ENCODE data around the gene CDON. TPM values are rescaled to one million over a fixed set of nuclear protein-coding genes. Genes with fewer than 3 reads are reported as not detected.
A peak's percentile ranks its signal among the peaks of the same experiment; 100 is the strongest.

Gene CDON
- total and polyA plus RNA-seq, 2 of the 13 experiments (the other 11 are each of a cell fraction or from before 2014, with no cell fraction given) = 9.6 to 12.8 TPM

- no peak for TF ChIP-seq ZBTB10 (CRISPR knock-in tag; IDR thresholded peaks at IDR 0.05; ENCODE audit: borderline replicate concordance)
- TF ChIP-seq CEBPZ (IDR thresholded peaks at IDR 0.05; ENCODE audit: low read length) = no peak
- TF ChIP-seq NRL (CRISPR knock-in tag; IDR thresholded peaks at IDR 0.05; ENCODE audit: borderline replicate concordance) = no peak
- no peak for TF ChIP-seq PLRG1 (conservative IDR thresholded peaks at IDR 0.05)
- no peak for TF ChIP-seq ZMAT5 (CRISPR knock-in tag; IDR thresholded peaks at IDR 0.05; ENCODE audit: borderline replicate concordance, low read depth)
- no peak for TF ChIP-seq TP53 (CRISPR knock-in tag; conservative IDR thresholded peaks at IDR 0.05)
- TF ChIP-seq POGZ (CRISPR knock-in tag; IDR thresholded peaks at IDR 0.05) = peak; percentile 12; the same call in 1 of the 2 replicates
- TF ChIP-seq MEF2D (CRISPR knock-in tag; IDR thresholded peaks at IDR 0.05) = no peak
- no peak for TF ChIP-seq REL (CRISPR knock-in tag; conservative IDR thresholded peaks at IDR 0.05)
- no peak for TF ChIP-seq POLR2G (IDR thresholded peaks at IDR 0.05; ENCODE audit: low read depth, low read length)
- no peak for TF ChIP-seq ZNF772 (CRISPR knock-in tag; IDR thresholded peaks at IDR 0.05)
- no peak for TF ChIP-seq ZNF276 (CRISPR knock-in tag; IDR thresholded peaks at IDR 0.05; ENCODE audit: low read depth)
- 0 out of 2 replicates have a peak, but pooled peaks have one; percentile 37 for TF ChIP-seq MIXL1 (CRISPR knock-in tag; IDR thresholded peaks at IDR 0.05)
- no peak for TF ChIP-seq MEIS2 (CRISPR knock-in tag; IDR thresholded peaks at IDR 0.05)
- no peak for TF ChIP-seq ZNF589 (CRISPR knock-in tag; conservative IDR thresholded peaks at IDR 0.05)
- TF ChIP-seq HDAC2 (CRISPR knock-in tag; IDR thresholded peaks at IDR 0.05) = peak; percentile 23; the same call in 1 of the 2 replicates
- no peak for TF ChIP-seq FOXP1 (IDR thresholded peaks at IDR 0.05)
- TF ChIP-seq FOXP1 (CRISPR knock-in tag; IDR thresholded peaks at IDR 0.05) = peak; percentile 66
- TF ChIP-seq RORA (CRISPR knock-in tag; IDR thresholded peaks at IDR 0.05) = no peak
- TF ChIP-seq STAT5B (CRISPR knock-in tag; IDR thresholded peaks at IDR 0.05) = no peak
- TF ChIP-seq TEAD2 (CRISPR knock-in tag; IDR thresholded peaks at IDR 0.05) = no peak
- peak; percentile 71 for TF ChIP-seq NCOA2 (CRISPR knock-in tag; IDR thresholded peaks at IDR 0.05)
- TF ChIP-seq ZNF33A (CRISPR knock-in tag; IDR thresholded peaks at IDR 0.05; ENCODE audit: borderline replicate concordance) = no peak
- TF ChIP-seq ZNF232 (CRISPR knock-in tag; IDR thresholded peaks at IDR 0.05; ENCODE audit: borderline replicate concordance) = no peak
Observed at GRCh38 chr11:125987066-125987641, 75.5 kb downstream of the CDON start (continued).

Data from HepG2 (cell line).